H1 (cell line): ENCODE results near the gene AGPAT3. TPM values are rescaled to one million over a fixed set of nuclear protein-coding genes. Genes with fewer than 3 reads are reported as not detected.

Source experiments
- CTCF ChIA-PET: fragments of 300-600 bp; sonication (Branson Sonifier 250); formaldehyde crosslinking; loops from one replicate; lab custom pipeline; 2021; ENCODE audit not compliant: partially characterized antibody; lab: Charles Lee
- POLR2A ChIA-PET: fragments of 300-600 bp; sonication (Branson Sonifier 250); formaldehyde crosslinking; loops from one replicate; lab custom pipeline; 2021; ENCODE audit warnings: inconsistent platforms; ENCODE audit not compliant: partially characterized antibody; lab: Charles Lee
- DNase-seq, 2 experiments: peaks; one replicate each; pipeline versions ENCODE4 v3.0.0 to v3.0.0-alpha.2; 2010 to 2022; ENCODE audit warnings: low spot score in 2 of 2, low read depth in 1 of 2, mixed read lengths in 1 of 2
- FAIRE-seq: peaks from 2 replicates; lab custom pipeline; 2011; peaks lifted over from hg19 to GRCh38; lab: Jason Lieb, UNC
- H2AFZ ChIP-seq: 2 replicates; pipeline ENCODE4 v1.8.1; 2012; ENCODE audit warnings: low read length, inconsistent platforms
- H2AK5ac ChIP-seq: 2 replicates; pipeline ENCODE4 v1.6.1; 2013; ENCODE audit warnings: low read depth, low read length
- H2BK120ac ChIP-seq: replicated peaks from 2 replicates; pipeline ENCODE3; 2013; ENCODE audit warnings: low read depth, low read length, inconsistent platforms
- H2BK12ac ChIP-seq: 2 replicates; pipeline ENCODE4 v1.6.1; 2013; ENCODE audit warnings: low read depth, low read length
- H2BK15ac ChIP-seq: 2 replicates; pipeline ENCODE4 v1.6.1; 2013; ENCODE audit warnings: low read length
- H2BK20ac ChIP-seq: 2 replicates; pipeline ENCODE4 v1.6.1; 2013; ENCODE audit warnings: low read length
- H2BK5ac ChIP-seq: 2 replicates; pipeline ENCODE4 v1.6.1; 2013; ENCODE audit warnings: low read depth, low read length
- H3K14ac ChIP-seq: 2 replicates; pipeline ENCODE4 v1.6.1; 2013; ENCODE audit warnings: inconsistent platforms; ENCODE audit not compliant: insufficient read length
- H3K18ac ChIP-seq: 2 replicates; pipeline ENCODE4 v1.6.1; 2013; ENCODE audit warnings: low read length; ENCODE audit errors: extremely low read depth
- H3K23ac ChIP-seq: 2 replicates; pipeline ENCODE4 v1.6.1; 2013; ENCODE audit warnings: inconsistent platforms; ENCODE audit not compliant: insufficient read length
- H3K23me2 ChIP-seq: 2 replicates; pipeline ENCODE4 v1.6.1; 2013; ENCODE audit warnings: low read depth, low read length
- H3K27ac ChIP-seq: 2 replicates; pipeline ENCODE4 v1.6.1; 2011; ENCODE audit warnings: low read depth, low read length, inconsistent platforms
- H3K27me3 ChIP-seq, 4 experiments: replicated peaks in 1 of 4; 1 replicate in 1 of 4; 2 replicates in 3 of 4; pipeline versions ENCODE4 v1.6.1 to v1.8.1; 2011 to 2013; ENCODE audit warnings: low read length in 3 of 4, mild to moderate bottlenecking in 3 of 4, inconsistent platforms in 2 of 4, mixed read lengths in 2 of 4, moderate library complexity in 1 of 4; ENCODE audit not compliant: control insufficient read depth in 3 of 4, insufficient read depth in 3 of 4; ENCODE audit errors: extremely low read depth in 1 of 4
- H3K36me3 ChIP-seq, 4 experiments: 2 replicates each; pipeline versions ENCODE4 v1.6.1 to v1.8.1; 2011 to 2013; ENCODE audit warnings: mild to moderate bottlenecking in 4 of 4, low read length in 3 of 4, moderate library complexity in 2 of 4, control low read depth in 1 of 4, inconsistent platforms in 1 of 4; ENCODE audit not compliant: insufficient read depth in 4 of 4, control insufficient read depth in 2 of 4
- H3K4ac ChIP-seq: replicated peaks from 2 replicates; pipeline ENCODE3; 2013; ENCODE audit warnings: low read length, low read depth, mixed read lengths, inconsistent platforms; ENCODE audit not compliant: insufficient read length
- H3K4me1 ChIP-seq, 4 experiments: replicated peaks in 1 of 4; 1 replicate in 1 of 4; 2 replicates in 3 of 4; pipeline versions ENCODE4 v1.6.1 to v1.8.1; 2011 to 2013; ENCODE audit warnings: low read length in 3 of 4, inconsistent platforms in 2 of 4, mixed read lengths in 1 of 4; ENCODE audit not compliant: insufficient read depth in 4 of 4, control insufficient read depth in 3 of 4
- H3K4me2 ChIP-seq, 2 experiments: 2 replicates each; pipeline versions ENCODE4 v1.6.1 to v1.8.1; 2011 to 2013; ENCODE audit warnings: low read depth in 2 of 2, low read length in 2 of 2, control low read depth in 1 of 2, inconsistent platforms in 1 of 2, mild to moderate bottlenecking in 1 of 2; ENCODE audit not compliant: insufficient read depth in 1 of 2
- H3K4me3 ChIP-seq, 4 experiments: fragments of 200-600, 300-600 bp in 1 of 4; sonication (generic), shearing (Covaris generic), sonication (Bioruptor Twin) in 1 of 4; 2 replicates each; pipeline versions ENCODE4 v1.5.1 to v1.8.1; 2011 to 2016; ENCODE audit warnings: low read length in 4 of 4, low read depth in 3 of 4, control low read depth in 2 of 4, inconsistent platforms in 2 of 4, mild to moderate bottlenecking in 2 of 4, mixed read lengths in 1 of 4, moderate library complexity in 1 of 4; ENCODE audit not compliant: insufficient read depth in 2 of 4; ENCODE audit errors: extremely low read depth in 1 of 4
- H3K56ac ChIP-seq: replicated peaks from 2 replicates; pipeline ENCODE3; 2013; ENCODE audit warnings: low read depth, mild to moderate bottlenecking, mixed read lengths, low read length, inconsistent platforms; ENCODE audit not compliant: insufficient read length
- H3K79me1 ChIP-seq: 2 replicates; pipeline ENCODE4 v1.6.1; 2013; ENCODE audit warnings: low read depth, low read length, control low read depth
- H3K79me2 ChIP-seq, 2 experiments: 2 replicates each; pipeline versions ENCODE4 v1.6.1 to v1.8.1; 2012 to 2013; ENCODE audit warnings: low read length in 2 of 2, mild to moderate bottlenecking in 2 of 2, inconsistent platforms in 1 of 2; ENCODE audit not compliant: insufficient read depth in 2 of 2, control insufficient read depth in 1 of 2
- H3K9ac ChIP-seq, 4 experiments: replicated peaks in 1 of 4; 1 replicate in 1 of 4; 2 replicates in 3 of 4; pipeline versions ENCODE4 v1.6.1 to v1.8.1; 2011 to 2013; ENCODE audit warnings: low read depth in 3 of 4, low read length in 3 of 4, control low read depth in 2 of 4, mild to moderate bottlenecking in 2 of 4, moderate library complexity in 2 of 4, inconsistent platforms in 1 of 4; ENCODE audit errors: extremely low read depth in 1 of 4
- H3K9me3 ChIP-seq, 2 experiments: 2 replicates each; pipeline versions ENCODE4 v1.6.1 to v1.8.1; 2012 to 2013; ENCODE audit warnings: mild to moderate bottlenecking in 2 of 2, moderate library complexity in 2 of 2, control low read depth in 1 of 2, inconsistent platforms in 1 of 2, low read depth in 1 of 2, low read length in 1 of 2, mixed read lengths in 1 of 2; ENCODE audit not compliant: insufficient read depth in 2 of 2
- H4K20me1 ChIP-seq, 2 experiments: replicated peaks in 1 of 2; 2 replicates each; pipeline versions ENCODE3 to v1.8.1; 2011 to 2013; ENCODE audit warnings: inconsistent platforms in 2 of 2, low read length in 2 of 2, mild to moderate bottlenecking in 1 of 2; ENCODE audit not compliant: insufficient read depth in 2 of 2, control insufficient read depth in 1 of 2
- H4K5ac ChIP-seq: 2 replicates; pipeline ENCODE4 v1.6.1; 2013; ENCODE audit warnings: low read length, low read depth, mixed read lengths, inconsistent platforms; ENCODE audit not compliant: insufficient read length
- H4K8ac ChIP-seq: 2 replicates; pipeline ENCODE4 v1.8.0; 2013; ENCODE audit warnings: mild to moderate bottlenecking, moderate library complexity, low read length, inconsistent platforms; ENCODE audit not compliant: insufficient read depth; ENCODE audit errors: extremely low read depth
- H4K91ac ChIP-seq: replicated peaks from 2 replicates; pipeline ENCODE3; 2013; ENCODE audit warnings: low read length, mixed read lengths, inconsistent platforms; ENCODE audit not compliant: insufficient read length
- BCL11A ChIP-seq, 2 experiments: IDR thresholded peaks; one replicate each; pipeline ENCODE4 v1.6.1; 2011; ENCODE audit warnings: low read depth in 2 of 2, low read length in 2 of 2, mild to moderate bottlenecking in 2 of 2
- BRCA1 ChIP-seq: IDR thresholded peaks from 2 replicates; pipeline ENCODE4 v1.6.1; 2012; ENCODE audit warnings: low read depth, low read length, improper control_type of control experiment
- CREB1 ChIP-seq: IDR thresholded peaks from 2 replicates; pipeline ENCODE4 v1.6.1; 2012; ENCODE audit warnings: inconsistent platforms
- FOSL1 ChIP-seq: IDR thresholded peaks from 2 replicates; pipeline ENCODE4 v1.6.1; 2011; ENCODE audit warnings: mild to moderate bottlenecking, low read depth, low read length, moderate library complexity; ENCODE audit not compliant: insufficient read depth
- GTF2F1 ChIP-seq: IDR thresholded peaks from 2 replicates; pipeline ENCODE4 v1.6.1; 2012; ENCODE audit warnings: low read depth, low read length, improper control_type of control experiment, borderline replicate concordance
- MAFK ChIP-seq: IDR thresholded peaks from 2 replicates; pipeline ENCODE4 v1.6.1; 2012; ENCODE audit warnings: low read depth, mild to moderate bottlenecking, improper control_type of control experiment, low read length
- NRF1 ChIP-seq: IDR thresholded peaks from 2 replicates; pipeline ENCODE4 v1.6.1; 2011; ENCODE audit warnings: mild to moderate bottlenecking, low read depth, low read length, improper control_type of control experiment
- PHF8 ChIP-seq: fragments of 200-600 bp; sonication (generic); conservative IDR thresholded peaks from 2 replicates; pipeline ENCODE4 v1.7.1; 2012; ENCODE audit warnings: low read depth, mild to moderate bottlenecking, inconsistent platforms, low read length, moderate library complexity
- SIX5 ChIP-seq: IDR thresholded peaks from 2 replicates; pipeline ENCODE4 v1.6.1; 2011; ENCODE audit warnings: mild to moderate bottlenecking, low read depth, low read length
- SP2 ChIP-seq: IDR thresholded peaks from 2 replicates; pipeline ENCODE4 v1.6.1; 2012; ENCODE audit warnings: mild to moderate bottlenecking, low read length, inconsistent platforms
- SP4 ChIP-seq: IDR thresholded peaks from 2 replicates; pipeline ENCODE4 v1.6.1; 2012; ENCODE audit warnings: low read length, inconsistent platforms
- YY1 ChIP-seq: IDR thresholded peaks from 2 replicates; pipeline ENCODE4 v1.6.1; 2011; ENCODE audit warnings: low read depth, mild to moderate bottlenecking, low read length
- whole genome bisulfite sequencing, 2 experiments: shearing (Covaris generic) in 1 of 2; methylation state at CpG; one replicate each; pipeline versions ENCODE4 v1.1.6 to v1.1.7; 2013 to 2015; ENCODE audit warnings: low lambda C conversion rate in 2 of 2, mixed read lengths in 2 of 2, inconsistent platforms in 1 of 2, low coverage in 1 of 2, missing lambda C conversion rate in 1 of 2; ENCODE audit not compliant: insufficient replicate concordance in 2 of 2, insufficient coverage in 1 of 2, insufficient read length in 1 of 2; ENCODE audit errors: extremely low coverage in 1 of 2, missing lambda C conversion rate in 1 of 2; 5-methylcytosine and 5-hydroxymethylcytosine counted together
- polyA plus RNA-seq, 7 experiments: library from polyadenylated mRNA; depleted of rRNA in 3 of 7; stranded (reverse) in 5 of 7; unstranded in 2 of 7; fragments of >200 nt in 5 of 7; fragments of 200-250 nt in 2 of 7; gene quantifications; 1 replicate in 5 of 7; 2 replicates in 1 of 7; 4 replicates in 1 of 7; pipeline versions ENCODE4 v1.2.1 to v1.2.3, GENCODE V29; 2011 to 2013; ENCODE audit warnings: missing spikeins in 2 of 7, mixed read lengths in 2 of 7
- total RNA-seq: library from RNA; stranded (reverse); fragmentation: NEBNext Ultra II Directional; extraction: Animal tissue kit (Norgen Biotek cat#: 25700); gene quantifications from 2 replicates; pipeline ENCODE4 v1.2.1, GENCODE V29; 2021

AGPAT3 gene
- total and polyA plus RNA-seq, 2 of the 8 experiments (the other 6 are each of a cell fraction or from before 2014, with no cell fraction given), result 5.8 to 7.3 TPM

DNA sequence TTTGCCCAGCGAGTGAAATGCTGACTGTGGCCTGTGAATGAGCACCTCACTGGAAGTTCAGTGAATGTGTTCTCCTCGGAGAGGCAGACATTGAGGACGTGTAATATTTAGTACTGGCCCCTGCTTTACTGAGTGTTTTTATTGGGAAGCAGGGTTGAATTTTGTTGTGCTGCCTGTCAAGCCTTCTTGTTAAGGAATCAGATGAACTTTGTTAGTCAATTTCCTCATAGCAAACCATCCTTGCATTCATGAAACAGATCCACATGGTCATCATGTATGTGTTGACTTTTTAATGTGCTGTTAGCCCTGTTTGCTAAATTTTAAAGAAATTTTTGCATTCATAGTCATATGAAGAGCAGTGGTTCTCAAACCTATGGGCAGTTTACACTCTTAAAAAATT lies 47.9 kb downstream of the AGPAT3 start:
- Histone ChIP-seq H3K36me3 (no peaks in the 10 kb centered on the region), H4K20me1 (no peaks in the 10 kb centered on the region)
- POLR2A ChIA-PET, result no interaction called here
- no peak for TF ChIP-seq FOSL1
- no peak for TF ChIP-seq CREB1
- no peak for TF ChIP-seq YY1
- TF ChIP-seq MAFK, result no peak
- TF ChIP-seq BRCA1, result no peak
- no peak for TF ChIP-seq SP2
- no peak for TF ChIP-seq SIX5
- no peak for TF ChIP-seq SP4
- TF ChIP-seq NRF1, result no peak
- TF ChIP-seq GTF2F1, result no peak
- TF ChIP-seq BCL11A (IDR thresholded peaks at IDR 0.05; ENCODE audit: low read depth in 2 of 2, low read length in 2 of 2), result no peak
- TF ChIP-seq PHF8, result no peak
- TF ChIP-seq, all 59 proteins: peak for 0
- Histone ChIP-seq H2BK120ac (no peak overlapping the region), H2BK12ac (no peak overlapping the region), H2AFZ (no peak overlapping the region), H2BK20ac (no peak overlapping the region), H3K4ac (no peak overlapping the region), H2BK5ac (no peak overlapping the region), H3K27ac (no peak overlapping the region), H3K23me2 (peaks cover 2% of the 10 kb centered on the region; the same call in 1 of the 2 replicates), H3K27me3 (no peaks in the 10 kb centered on the region), H3K14ac (no peak overlapping the region), H3K4me3 (no peak overlapping the region), H3K56ac (no peak overlapping the region), H4K91ac (no peak overlapping the region), H4K5ac (no peak overlapping the region), H3K9me3 (no peaks in the 10 kb centered on the region), H3K18ac (no peak overlapping the region), H3K23ac (no peak overlapping the region), H3K79me1 (no peaks in the 10 kb centered on the region), H2BK15ac (no peak overlapping the region), H4K8ac (no peak overlapping the region), H3K79me2 (no peaks in the 10 kb centered on the region), H3K4me2 (no peak overlapping the region), H3K9ac (no peak overlapping the region), H3K4me1 (peaks cover 0 to 6% (median 0%) of the 10 kb centered on the region in 4 experiments; a peak in 1 of 7 replicates), H2AK5ac (no peak overlapping the region)
- CTCF ChIA-PET, result no interaction called here
- 94% methylated on average over 3 of the region's 3 CpGs; no CpG with 5 or more reads in 1 of the 2 experiments for WGBS, 2 experiments
- DNase-seq, result no peak
- no peak for FAIRE-seq
